ENCODE results near the gene RAB32.

The RAB32 gene

DNA sequence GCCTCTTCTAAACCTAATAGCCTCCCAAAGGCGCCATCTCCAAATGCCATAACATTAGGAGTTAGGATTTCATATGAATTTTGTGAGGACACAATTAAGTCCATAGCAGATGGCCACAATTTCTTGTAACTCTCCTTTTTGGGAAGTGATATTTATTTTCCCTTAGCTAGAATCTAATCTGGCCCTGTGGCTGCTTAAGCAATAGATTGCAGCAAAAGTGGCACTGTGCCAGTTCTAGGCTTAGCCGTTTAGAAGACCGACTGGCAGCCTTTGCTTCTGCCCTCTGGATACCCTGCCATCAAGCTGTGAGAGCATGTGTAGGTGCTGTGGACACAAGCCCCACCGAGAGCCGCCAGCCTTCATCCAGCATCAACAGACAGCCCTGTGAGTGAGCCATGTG is 39.2 kb downstream of the RAB32 start:
- DNase-seq (ENCODE audit: low read depth in 2 of 2) = no peak

GRCh38 chr6:146583966-146584365 is 40.3 kb downstream of the RAB32 start:
- no peak for DNase-seq (ENCODE audit: low read depth in 2 of 2)

GRCh38 chr6:146587459-146587858 is 43.8 kb downstream of the RAB32 start:
- DNase-seq (ENCODE audit: low read depth in 2 of 2) = no peak

- no peak for DNase-seq (ENCODE audit: low read depth in 2 of 2)
These were observed 46.9 kb downstream of the RAB32 start for GRCh38 chr6:146590492-146590891.

DNA sequence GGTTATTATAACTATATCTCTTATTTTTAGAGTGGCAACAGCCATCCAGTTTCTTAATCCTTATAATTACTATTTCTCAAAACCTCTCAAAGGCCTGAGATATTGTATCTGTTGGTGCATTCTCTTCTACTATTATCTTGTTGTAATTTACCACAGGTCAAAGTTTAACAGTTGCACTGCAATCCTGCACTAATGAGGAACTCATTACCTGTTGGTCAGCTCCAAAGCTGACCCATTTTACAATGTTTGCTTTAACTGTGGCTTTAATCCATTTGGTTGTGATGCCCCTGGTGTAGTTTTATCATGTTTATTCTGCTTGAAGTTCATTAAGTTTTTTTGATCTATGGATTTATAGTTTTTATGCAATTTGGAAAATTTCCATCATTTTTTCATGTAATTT is 48.8 kb downstream of the RAB32 start:
- no peak for DNase-seq (ENCODE audit: low read depth in 2 of 2)

GRCh38 chr6:146593986-146594385 is 50.4 kb downstream of the RAB32 start:
- DNase-seq (ENCODE audit: low read depth in 2 of 2) = no peak

GRCh38 chr6:146594495-146594894 is 50.9 kb downstream of the RAB32 start:
- no peak for DNase-seq (ENCODE audit: low read depth in 2 of 2)

DNA sequence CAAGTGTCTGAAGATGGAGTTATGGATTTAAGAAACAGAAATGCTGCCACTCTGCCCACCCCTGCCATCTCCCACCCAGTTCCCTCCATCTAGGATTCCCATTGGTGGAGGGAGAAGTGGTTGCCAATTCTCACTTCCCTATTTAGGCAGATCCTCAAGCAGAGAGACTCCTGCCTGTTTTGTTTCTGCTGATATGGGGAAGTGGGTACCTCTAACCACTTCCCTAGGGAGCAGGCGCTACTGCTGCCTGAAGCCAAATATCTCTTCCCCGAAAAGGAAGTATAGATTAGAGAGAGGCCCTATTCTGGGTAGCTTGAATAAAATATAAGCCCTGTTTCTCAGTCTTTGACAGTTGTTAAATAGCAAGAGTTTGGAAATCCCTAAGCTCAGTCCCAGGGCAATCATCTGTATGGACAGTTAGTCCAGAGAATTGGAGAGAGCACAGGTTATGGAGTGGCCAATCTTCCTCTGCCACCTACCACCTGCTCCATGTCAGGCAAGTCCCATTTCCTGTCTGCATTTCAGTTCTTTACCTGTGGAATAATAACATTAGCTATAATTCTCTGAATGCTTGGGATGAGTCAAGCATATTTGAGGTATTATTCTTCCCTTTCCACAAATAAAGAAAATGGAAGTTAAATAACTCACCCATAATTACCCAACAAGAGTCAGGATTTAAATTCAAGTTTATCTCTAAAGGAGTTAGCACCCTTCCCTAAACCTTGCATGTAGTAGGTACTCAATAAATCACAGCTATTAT is 52.5 kb downstream of the RAB32 start:
- DNase-seq (ENCODE audit: low read depth in 2 of 2) = no peak

DNA sequence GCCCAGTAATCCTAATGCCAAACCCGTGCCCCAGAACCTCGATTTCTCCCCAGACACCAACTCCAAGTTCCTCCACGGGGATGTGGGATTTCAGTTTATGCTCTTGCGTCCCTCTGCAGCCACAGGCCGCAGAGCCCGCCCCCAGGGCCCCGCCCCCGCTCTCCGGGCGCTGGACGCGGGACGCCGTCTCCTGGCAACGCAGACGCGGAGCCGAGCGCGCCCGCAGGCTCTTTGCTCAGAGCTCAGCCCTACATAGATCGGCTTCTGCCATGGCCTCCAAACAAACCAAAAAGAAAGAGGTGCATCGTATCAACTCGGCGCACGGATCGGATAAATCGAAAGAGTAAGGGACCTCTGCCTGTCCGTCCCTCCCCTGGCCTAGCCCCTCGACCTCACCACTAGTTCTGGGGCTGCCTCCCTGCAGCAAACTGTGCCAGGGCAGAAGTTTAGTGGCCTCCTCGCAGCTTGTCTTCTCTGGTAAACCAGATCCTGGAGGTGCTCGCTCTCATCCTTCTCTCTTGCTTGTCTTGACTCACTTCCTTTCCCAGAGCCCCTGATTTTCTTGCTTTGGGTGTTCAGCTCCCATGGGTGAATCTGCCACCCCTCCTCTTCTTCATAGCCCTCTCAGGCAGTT is 55.3 kb downstream of the RAB32 start, which contains the start of gene ADGB:
Gene ADGB, plus strand, starts transcription at position 201 of the 634 bp plus-strand sequence. Its CDS starts 69 bp downstream, at position 270.
- peak in 1 of 2 donors; percentile 3 for DNase-seq (ENCODE audit: low read depth in 2 of 2)

GRCh38 chr6:146601352-146601751 is 57.7 kb downstream of the RAB32 start:
- DNase-seq (ENCODE audit: low read depth in 2 of 2) = no peak

GRCh38 chr6:146602526-146602925 is 58.9 kb downstream of the RAB32 start:
- no peak for DNase-seq (ENCODE audit: low read depth in 2 of 2)

All from stimulated activated CD8-positive, alpha-beta memory T cell treated with anti-CD3 and anti-CD28 coated beads, Interleukin-2, amount 100 ng/mL, for 48 hours (primary cell).